ENCODE results near the gene HHATL.
"Not testable (repeated sequence)": the region's sequence is repeated elsewhere in the genome, so short reads cannot be mapped to it uniquely, and the experiment has no call there.

HHATL gene

DNA sequence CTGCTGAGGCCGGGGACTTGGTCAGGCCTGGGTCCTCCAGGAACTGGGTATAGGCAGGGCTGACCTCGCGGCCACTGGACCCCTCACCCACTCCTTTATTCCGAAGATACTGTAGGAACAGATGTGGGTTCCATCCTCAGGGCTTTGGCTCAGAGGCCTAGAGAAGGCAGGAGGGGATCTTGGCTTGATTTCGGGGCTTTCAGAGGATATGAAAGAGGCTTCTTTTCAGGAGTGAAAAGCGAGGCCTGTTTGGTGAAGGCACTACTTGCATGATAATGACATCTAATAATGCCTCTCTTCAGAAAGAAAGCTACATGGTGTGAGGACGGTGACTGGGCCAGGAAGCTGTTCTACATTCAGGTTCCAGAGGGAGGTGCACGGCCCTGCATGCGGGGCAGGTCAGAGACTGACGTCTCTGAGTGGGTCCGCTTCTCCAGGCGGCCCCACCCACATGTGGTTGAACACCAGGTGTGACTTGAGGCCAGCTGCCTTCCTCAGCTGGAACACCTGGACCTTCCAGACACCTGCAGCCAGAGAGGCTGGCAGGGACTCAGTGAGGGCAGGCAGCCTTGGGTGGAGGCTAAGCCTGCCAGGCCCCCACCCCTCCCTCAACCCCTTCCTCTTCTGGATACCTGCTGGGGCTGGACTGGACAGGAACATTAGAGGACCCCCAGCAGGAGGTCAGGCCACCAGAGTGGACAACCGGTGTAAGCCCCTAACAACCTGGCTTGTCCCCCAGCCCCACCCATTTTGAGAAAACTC is 31.1 kb upstream of the HHATL start:
- no peak for DNase-seq

DNA sequence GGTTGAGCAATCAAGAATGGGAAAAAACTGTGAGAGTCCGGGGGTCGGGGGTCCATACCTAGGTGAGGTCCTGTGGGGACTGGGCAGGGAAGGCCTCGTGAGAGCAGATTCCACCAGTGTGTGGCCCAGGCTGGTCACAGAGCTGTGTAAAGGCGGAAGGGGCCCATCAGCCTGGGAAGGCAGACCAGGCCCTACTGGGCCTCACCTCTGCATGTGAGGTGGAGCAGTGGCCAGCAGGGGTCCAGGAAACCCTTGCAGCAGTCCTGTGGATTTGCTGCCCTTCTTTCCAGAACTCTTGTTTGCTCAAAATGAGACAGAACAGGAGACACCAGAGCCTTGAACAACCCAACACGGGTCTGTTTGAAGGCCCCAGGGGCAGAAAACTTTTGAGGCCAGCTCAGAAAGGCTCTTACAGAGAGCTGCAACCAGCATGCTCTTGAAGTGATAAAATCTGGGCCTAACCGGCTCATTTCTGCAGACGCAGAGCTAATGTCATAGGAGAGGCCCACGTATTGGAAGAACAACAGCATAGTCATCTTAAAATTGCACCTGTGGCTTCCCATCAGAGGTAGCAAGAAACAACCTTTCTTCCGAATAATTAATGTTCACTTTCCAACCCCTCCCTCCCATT is 30.3 kb upstream of the HHATL start:
- no peak for DNase-seq

DNA sequence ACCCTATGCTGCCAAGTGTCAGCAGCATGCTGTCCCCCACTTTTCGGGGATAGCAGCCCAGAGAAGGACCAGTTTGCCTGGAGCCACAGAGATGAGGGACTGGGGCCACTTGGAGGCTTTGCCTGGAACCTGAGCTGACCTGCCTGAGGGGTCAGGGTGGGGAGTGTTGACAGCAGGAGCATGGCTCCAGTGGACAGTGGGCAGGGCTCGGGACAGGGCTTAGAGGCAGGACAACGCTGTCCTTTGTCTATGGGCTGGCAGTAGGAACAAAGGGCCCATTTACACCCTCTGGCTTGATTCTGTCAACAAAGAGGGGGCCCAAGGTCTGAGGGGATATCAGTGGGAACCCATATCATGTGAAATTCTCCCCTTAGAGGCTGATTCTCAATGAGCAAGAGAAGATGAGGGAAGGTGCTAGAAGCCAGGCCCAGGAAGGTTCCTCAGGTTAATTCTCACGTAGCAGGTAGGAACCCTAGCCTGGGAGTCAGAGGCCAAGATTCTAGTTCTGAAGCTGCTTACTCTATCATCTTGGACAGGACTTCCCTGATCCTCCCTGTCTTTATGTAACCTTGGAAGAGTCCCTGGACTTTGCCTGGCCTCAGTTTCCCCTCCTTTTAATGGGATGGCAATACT is 29.7 kb upstream of the HHATL start:
- no peak for DNase-seq

DNA sequence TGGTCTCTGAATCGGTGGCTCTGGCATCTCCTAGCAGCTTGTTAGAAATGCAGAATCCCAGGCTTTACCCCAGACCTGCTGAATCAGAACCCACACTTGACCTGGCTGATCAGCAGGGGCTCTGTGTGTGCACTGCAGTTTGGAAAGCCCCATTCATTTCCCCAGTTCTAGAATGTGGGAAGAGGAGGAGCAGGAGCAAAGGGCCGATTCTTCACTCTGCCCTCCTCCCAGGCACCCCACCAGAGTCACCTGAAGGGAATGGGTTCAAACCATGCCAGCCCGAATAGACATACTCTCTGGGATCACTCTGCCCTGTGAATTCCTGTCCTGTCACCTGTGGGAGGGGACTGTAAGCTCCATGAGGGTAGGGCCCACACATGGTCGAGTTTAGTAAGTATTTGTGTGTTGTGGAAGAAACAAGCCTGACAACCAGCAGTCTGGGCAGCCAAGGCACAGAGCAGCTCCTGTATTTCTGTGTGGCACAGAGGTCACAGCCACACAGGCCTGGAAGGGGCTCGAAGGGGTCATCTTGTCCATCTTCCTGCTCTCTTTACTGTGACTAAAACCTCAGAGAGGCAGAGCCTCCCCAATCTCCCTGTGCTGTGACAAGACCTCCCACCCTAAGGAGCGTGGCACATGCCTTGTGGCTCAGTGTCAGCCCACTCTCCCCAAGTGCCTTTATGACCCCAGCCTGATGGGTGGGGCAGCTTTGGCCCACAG is 29.0 kb upstream of the HHATL start:
- DNase-seq: no peak

DNA sequence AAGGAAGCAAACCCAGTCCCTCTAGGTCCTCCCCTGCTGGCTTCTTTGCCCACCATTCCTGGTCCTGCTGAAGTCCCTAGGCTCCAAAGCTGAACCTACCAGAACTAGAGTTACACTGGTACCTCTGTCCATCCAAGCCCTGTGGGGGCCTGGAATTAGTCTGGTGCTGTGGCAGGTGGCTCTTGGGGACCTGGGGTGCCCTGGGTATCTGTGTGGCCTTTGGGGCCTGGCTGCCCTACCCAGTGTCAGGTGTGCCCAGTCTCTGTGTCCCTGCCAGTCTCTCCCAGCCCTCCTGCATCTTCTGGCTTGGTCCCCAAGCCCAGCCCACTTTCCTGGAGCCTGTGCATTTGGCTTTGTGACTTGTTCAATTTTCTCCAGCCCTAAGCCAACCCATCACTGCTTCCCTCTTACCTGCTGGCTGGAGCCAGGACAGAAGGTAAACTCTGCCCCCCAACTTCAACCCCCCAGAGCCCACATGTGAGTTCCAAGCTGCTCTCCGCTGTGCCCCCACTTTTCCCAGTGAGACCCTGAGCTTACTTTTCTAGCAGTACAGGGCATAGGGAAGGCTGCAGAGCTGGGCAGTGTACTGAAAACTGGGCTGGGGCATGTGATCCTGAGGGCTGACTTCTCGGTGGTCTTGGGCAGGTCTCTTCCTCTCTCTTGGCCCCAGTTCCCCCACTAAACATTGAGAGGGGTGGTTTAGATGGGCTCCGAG is 28.3 kb upstream of the HHATL start:
- DNase-seq: no peak

DNA sequence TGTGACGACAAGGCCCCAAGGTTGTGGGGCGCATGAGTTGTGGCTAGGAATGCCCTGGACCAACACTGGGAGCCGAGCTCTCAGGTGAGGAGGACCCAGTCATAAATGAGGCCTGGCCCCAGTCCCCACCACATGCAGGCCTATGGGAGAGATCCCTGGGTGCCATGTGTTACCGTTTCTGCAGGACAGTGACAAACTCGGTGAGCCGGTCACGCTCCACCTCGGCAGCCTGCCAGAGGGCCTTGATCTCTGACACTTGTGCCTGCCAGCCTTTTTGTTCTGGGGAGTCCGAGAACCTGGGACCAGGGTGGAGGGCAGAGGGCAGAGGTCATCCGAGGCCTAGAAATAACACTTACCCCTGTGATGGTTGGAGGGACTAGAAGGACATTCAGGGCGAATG is 27.7 kb upstream of the HHATL start:
- DNase-seq: no peak

DNA sequence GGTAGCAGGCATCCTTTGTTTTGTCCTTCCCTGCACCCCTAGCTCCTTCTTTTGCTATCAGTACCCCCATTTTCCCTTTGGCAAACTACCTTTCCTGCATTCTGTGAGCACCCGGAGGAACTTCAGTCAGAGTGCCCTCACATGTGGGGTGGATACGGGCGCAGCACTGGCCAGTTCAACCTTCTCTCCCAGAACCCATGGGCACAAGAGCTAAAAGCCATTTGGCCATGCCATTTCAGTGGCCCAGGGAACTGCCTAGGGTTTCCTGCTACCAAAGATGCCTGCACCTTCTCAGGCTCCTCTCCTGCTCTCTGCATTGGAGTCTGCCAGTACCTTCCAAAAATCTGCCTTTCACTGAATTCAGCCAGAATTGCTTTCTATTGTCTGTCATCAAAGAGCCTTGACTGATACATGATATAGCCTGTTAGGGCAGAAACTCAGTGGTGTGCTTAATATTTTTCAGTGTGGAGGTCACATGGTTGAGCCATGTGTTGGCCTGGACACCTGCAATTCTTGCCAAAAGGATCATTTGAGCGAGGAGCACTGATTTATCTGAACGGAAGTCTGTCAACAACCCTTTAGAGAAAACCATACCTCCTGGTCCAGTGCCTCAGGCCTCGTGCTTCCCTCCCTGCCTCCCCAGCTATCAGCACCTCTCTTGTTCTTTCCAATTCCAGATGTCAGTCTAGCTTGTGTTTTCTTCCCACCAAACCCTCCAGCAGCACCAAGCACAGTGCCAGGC is 27.0 kb upstream of the HHATL start:
- DNase-seq: no peak

DNA sequence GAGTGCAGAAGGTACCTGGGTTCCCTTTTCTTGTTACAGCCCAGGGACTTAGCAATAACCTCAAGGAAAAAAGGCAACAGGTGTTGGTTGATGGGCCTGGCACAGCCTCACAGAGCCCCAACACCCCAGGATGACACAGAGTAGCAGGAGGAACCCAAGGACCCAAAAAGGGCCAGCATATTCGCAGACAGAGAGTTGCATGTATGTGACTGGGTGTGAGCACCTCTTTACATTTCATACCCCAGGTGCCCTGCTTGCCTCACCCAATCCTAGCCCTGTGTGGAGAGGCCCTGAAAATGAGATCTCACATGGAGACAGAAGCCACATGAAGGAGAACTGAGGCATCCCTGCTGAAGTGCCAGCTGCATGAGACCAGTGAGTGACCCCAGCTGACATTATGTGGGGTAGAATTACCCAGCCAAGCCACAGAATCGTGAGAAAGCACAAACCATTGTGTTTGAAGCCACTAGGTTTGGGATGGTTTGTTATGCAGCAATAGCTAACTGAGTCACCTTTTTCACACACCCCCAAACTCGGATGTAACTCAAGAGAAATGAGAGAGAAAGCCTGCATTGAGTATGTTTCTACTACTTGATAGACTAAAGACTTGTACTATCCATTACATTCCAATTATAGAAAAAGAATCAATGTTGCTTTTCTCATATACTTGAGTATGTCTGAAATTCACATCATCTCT is 26.2 kb upstream of the HHATL start:
- no peak for DNase-seq

DNA sequence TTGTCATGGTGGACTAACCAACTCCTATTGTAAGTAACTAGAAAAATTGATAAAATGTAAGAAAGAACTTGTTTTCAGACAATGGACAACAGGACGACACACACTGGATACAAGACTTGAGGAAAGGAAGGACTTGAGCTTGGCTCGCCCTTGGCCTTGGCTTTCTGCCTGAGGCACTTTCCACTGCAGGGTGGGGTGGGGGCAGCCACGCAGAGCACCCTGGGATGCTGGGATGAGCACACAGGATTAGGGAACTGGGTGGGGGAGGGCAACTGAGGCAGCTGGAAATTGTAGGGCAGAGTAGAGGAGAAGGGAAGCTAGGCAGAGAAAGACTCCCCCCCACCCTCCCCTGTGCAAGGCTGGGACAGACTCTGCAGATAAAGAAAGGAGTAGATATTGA is 25.5 kb upstream of the HHATL start:
- no peak for DNase-seq

DNA sequence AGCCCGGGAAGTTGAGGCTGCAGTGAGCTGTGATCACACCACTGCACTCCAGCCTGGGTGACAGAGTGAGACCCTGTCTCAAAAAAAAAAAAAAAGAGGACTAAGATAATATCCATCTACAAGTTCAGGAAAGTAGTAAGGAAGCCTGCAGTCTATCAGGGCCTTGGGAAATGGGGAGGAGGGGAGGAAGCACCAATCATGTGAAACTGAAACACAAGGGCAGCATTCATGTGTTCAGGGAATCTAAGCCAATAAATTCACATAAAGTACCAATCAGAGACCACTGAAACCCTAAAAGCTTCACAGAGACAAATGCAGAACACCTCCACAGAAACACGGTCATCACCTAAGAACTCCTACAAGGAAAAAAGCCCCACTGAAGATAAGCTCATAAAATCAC is 22.9 kb upstream of the HHATL start:
- DNase-seq: no peak

DNA sequence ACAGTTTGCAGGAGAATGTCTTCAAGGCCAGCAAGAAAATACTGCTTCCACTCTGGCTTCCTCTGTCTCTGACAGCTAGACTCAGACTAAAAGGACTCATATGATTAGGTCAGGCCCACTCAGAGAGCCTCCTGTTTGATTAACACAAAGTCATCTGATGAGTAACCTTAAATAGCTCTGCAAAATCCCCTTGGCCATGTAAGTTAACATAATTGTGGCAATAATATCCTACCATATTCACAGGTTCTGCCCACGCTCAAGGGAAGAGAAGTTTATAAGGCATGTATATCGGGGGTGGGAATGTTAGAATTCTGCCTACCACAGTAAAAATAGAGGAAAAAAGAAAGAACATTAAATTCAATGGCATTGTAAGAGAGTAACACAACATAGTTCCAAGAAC is 20.6 kb upstream of the HHATL start:
- no peak for DNase-seq

DNA sequence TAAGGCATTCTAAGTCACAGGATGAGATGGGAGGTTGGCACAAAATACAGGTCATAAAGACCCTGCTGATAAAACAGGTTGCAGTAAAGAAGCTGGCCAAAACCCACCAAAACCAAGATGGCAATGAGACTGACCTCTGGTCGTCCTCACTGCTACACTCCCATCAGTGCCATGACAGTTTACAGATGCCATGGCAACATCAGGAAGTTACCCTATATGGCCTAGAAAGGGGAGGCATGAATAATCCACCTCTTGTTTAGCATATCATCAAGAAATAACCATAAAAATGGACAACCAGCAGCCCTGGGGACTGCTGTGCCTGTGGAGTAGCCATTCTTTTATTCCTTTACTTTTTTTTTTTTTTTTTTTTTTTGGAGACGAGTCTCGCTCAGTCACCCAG is 19.8 kb upstream of the HHATL start:
- DNase-seq: not testable (repeated sequence)

DNA sequence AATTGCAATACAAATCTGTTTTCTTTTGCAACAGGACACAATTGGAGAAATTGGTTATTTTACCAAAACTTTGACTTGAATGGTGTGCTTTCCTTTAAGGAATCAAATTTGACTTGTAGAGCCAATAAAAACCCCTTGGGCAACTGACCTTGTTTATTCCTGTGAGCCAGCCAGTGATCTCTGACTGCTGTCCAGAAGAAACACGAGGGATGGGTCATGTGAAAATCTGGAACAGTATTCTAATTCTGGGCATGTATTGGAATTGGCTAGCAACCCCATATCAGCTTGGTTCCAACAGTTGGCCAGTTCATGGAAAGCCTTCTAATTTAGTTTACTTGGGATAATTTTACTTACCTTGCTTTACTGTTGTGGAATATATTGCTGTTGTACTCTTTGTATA is 19.1 kb upstream of the HHATL start:
- no peak for DNase-seq

DNA sequence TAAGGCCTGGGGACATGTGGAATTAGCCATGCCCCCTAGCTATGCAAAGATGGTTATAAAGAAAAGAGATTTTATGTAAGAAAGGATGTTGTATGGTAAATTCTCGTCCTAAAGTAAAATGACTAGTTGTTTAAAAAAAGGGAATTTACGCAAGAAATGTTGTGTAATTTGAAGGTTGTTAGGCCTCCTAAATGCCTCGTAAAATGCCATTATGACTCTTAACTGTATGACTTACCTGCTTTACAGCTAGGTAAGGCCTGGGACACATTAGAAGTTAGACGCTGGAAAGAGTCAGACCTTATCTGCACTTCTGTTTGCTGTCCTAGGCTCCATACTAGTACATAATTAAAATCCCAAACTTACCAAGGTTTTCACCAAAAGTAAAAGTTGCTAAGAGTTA is 17.5 kb upstream of the HHATL start:
- no peak for DNase-seq

DNA sequence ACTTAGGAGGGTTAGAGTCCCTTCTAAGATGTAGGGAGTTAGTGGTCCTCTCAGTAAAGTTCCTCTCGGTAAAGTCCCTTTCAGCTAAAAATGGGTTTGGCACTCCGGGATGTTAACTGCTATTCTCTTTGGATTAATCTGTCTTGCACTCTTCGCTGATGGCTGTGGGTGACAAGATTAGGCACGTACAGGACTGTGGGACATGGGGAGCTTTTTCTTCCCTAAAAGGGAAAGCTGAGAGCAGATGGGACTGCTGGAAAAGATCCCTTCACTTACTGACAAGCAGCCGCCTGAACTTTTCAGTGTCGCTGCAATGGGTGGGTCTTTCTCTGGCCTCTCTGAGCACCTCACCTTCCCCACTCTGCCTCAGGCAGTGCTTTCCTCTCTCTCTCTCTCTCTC is 16.4 kb upstream of the HHATL start:
- DNase-seq: no peak

DNA sequence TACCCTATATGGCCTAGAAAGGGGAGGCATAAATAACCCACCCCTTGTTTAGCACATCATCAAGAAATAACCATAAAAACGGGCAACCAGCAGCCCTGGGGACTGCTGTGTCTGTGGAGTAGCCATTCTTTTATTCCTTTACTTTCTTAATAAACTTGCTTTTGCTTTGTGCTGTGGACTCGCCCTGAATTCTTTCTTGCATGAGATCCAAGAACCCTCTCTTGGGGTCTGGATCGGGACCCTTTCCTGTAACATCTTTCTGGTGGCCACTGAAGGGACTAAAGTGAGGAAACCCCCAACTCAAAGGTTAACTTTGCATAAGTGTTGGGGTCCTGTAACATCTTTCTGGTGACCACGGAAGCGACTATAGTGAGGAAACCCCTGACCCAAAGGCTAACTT is 15.7 kb upstream of the HHATL start:
- DNase-seq: no peak

DNA sequence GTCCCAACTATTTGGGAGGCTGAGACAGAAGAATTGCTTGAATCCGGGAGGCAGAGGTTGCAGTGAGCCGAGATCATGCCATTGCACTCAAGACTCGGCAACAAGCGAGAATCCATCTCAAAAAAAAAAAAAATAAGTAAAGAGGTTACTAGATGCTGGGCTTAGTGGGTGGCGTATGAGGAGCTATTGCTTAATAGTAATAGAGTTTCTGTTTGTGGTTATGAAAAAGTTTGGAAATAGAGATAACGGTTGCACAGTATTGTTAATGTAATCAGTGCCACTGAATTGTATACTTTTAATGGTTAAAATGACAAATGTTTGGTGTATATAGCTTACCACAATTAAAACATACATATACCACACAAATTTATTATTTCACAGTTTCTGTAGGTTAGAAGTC is 14.7 kb upstream of the HHATL start:
- no peak for DNase-seq

DNA sequence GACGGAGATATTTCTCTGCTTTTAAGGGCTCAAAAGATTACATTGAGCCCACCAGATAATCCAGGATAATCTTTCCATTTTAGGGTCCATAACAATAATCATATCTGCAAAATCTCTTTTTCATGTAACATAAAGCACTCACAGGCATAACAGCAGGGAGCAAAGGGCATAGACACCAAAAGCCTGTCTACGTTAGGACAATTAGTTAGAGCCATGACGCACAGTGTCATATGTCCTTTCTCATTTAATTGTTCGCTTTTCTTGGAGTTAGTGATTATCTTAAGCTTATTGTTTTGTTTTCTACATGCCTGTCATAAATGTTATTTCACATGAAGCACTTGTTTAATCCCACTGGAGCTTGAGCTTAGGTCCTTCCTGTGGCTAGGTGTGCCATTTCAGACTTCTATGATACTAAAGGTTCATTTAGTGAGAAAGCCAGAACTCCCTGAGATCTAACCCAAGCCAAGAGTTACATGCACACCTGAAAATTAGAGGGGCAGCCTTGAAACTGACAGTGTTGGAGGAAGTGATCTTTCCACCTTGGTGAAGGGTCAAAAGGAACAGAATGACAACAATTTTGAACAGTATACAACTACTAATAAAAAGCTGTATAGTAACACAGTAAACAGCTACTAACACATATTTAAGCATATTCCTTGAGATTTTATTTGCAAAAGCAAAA is 11.7 kb upstream of the HHATL start:
- DNase-seq: no peak

DNA sequence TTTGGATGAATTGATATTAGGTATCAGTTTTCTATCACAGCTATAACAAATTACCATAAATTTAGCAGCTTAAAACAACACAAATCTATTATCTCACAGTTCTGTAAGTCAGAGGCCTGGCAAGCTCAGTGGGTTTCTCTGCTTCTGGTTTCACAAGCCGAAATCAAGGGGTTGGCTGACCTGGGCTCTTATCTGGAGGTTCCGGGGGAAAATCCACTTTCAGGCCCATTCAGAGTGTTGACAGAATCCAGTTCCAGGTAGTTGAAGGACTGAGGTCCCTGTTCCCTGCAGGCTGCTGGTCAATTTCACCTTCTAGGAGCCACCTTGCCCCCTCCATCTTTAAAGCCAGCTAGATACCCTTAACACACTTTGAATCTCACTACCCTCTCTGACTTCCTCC is 11.1 kb upstream of the HHATL start:
- DNase-seq: no peak

DNA sequence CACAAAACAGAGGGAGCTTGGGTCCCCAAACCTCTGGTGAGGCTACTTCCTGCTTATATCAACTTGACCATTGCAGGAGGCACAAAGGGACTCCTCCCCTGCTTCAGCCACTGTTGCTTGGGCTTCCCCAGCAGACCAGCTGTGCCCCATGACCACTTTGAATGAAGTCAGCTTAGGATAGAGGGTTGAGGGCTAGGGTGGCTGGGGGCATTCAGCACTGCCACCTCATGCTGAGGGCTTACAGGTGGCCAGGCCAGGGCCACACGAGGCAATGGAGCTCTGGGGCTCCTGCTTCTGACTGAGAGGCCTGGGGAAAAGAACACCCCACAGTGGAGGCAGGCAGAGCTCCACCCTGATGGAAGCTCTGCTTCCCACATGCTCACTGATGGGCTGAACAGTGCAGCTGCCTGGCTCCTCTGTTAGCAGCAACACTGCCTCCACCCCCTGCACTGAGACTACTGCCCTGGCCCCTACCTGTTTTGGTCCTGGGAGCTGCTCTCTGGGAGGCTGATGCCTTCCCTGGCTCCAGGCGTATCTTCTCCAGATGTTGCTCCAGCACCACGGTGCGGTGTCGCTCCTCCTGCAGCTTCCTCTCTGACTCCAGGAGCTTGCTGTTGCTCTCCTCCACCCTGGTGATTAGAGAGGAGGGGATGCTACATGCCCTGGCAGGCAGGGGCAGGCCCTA is 10.2 kb upstream of the HHATL start:
- DNase-seq: no peak

DNA sequence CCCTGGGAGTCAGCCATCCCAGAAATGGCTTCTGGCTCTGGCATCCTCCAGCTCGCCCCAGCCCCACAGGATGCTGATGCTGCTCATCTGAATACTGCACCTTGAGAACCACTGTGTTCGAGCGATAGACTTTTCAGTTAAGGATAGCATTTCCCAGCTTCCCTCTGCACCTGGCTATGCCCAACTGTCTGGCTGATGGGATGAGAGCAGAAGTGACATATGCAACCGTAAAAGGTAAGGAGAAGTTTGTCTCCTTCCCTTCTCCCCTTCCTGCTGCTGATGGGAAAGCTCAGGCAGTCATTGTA is 9.7 kb upstream of the HHATL start:
- DNase-seq: no peak
